Hematopoietic multipotent progenitor cell treated with erythropoietin and hydrocortisone succinate and interleukin-3 and kit ligand, for 17 days (in vitro differentiated cells): Measurements from ENCODE around the gene KCNG2.

Experiments used
- DNase-seq: peaks from one replicate; pipeline ENCODE4 v3.0.0-alpha.2; 2015; ENCODE audit warnings: low spot score

KCNG2 gene

GRCh38 chr18:79786304-79786703, 11.4 kb upstream of the KCNG2 start:
- DNase-seq: no peak

- DNase-seq: no peak
These were observed 10.8 kb upstream of the KCNG2 start for GRCh38 chr18:79786786-79787526.

DNA sequence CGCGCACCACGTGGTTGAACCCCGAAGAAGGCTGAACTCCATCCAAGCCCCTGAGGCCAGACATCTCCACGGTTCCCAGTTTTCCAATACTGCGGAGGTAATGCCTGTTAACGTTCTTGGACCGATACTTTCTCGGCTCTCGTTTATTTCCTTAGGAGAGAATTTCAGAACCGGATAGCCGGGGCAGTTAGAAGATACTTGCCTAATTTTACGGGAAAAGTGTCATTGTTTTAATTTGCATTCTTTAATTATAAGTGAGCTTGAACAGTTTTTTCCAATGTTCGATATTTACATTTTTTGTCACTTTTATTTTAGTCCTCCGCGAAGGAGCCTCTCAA, 10.2 kb upstream of the KCNG2 start:
- DNase-seq: no peak

GRCh38 chr18:79787865-79788733, 9.6 kb upstream of the KCNG2 start:
- no peak for DNase-seq

DNA sequence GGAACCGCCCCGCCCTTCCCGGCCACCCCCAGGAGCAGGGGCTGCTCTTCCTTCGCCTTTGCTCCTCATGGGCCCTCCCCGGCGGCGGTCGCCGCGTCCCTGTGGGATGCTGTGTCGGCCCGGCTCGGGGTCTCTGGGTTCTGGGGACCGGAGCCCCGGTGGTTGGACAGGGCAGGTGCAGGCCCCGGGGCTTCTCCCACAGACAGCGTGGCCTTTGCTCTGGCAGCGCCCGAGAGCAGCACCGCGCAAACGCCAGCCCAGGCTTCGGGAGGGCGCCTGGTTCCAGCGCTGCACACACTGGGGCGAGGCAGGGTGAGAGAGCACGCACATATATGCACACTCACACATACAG, 9.0 kb upstream of the KCNG2 start:
- DNase-seq: no peak

DNA sequence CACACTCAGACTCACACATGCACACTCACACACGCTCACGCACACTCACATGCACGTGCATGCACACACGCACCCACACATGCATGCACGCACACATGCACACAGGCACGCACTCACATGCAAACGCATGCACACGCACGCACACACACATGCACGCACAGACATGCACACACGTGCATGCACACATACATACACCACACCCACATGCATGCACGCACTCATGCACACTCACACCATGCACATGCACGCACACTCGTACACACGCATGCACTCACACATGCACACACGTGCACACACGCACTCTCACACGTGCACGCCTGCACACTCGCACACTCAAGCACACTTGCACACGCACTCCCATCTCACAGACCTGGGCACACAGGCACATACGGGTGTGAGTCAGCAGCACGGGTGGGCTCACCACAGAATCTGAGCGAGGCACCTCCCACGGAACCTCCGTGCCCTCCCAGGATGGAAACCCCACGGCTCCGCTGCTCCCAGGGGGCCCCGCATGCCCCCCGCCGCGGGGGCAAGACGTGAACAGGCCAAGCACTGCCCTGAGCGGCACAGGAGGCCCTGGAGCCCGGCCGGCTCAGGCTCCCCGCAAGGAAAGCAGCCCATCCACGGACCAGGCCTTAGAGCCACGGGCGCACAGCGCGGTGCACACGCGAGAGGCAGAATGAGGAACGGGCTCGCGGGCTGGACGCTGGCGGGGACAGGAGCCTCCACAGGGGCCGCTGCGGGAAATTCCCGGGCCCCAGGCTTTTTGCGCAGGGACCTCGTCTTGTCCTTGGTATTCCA, 8.4 kb upstream of the KCNG2 start:
- no peak for DNase-seq

GRCh38 chr18:79789901-79790890, 7.5 kb upstream of the KCNG2 start:
- DNase-seq: no peak

- no peak for DNase-seq
These were observed 6.5 kb upstream of the KCNG2 start for GRCh38 chr18:79790996-79791972.

- no peak for DNase-seq
These were observed 5.4 kb upstream of the KCNG2 start for GRCh38 chr18:79792096-79792987.

DNA sequence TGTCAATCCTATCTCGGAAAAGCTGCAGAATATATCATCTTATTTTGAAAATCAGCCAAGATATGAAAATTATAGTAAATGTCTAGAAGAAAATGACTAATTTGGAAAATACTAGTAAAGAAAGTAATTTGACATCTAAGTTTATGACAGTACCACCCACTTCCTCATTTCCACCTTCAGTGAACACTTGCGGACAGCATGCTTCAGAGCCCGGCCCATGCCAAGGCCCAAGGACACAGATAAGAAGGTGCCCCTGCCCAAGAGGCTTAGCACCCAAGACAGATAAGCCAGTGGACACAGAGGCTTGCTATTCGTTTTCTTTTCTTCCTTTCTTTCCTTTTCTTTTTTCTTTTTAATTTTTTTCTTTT, 4.8 kb upstream of the KCNG2 start:
- no peak for DNase-seq

- no peak for DNase-seq
These were observed 2.9 kb upstream of the KCNG2 start for GRCh38 chr18:79794846-79795245.

DNA sequence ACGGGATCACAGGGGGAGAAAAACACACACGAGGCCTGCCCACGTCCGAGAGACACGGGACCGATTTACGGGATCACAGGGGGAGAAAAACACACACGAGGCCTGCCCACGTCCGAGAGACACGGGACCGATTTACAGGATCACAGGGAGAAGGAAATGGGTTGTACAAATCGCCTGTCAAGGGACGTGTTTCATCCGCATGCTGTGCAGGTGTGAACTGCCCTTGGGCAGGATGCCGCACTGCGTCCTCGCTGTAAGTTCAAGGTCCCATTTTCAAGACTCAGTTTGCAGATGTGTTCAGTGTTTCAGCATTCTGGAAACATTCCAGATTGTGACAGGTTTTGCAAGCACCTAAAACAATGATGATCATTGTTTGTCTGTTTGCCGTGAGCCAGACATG, 2.3 kb upstream of the KCNG2 start:
- no peak for DNase-seq

DNA sequence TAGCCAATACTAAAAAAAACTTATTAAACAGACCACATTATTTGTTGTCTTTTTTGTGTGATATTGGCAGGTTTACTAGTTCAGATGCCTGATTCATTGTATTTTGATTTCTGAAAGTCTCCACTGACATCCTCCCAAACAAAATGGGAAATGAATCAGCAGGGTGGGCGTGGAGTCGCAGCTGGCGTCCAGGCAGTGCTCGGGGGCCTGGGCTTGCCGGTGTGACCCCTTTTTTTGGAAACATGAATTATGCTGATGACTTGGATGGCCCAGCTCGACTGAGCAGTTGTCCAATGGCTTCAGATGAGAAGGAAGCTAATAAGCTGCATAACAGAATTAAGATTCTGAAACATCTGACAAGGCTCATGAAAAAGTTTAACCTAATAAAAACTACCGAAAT, 1.7 kb upstream of the KCNG2 start:
- DNase-seq: no peak

- no peak for DNase-seq
These were observed 970 bp upstream of the KCNG2 start for GRCh38 chr18:79796531-79797405.

- DNase-seq: no peak
These were observed 734 bp downstream of the KCNG2 start for GRCh38 chr18:79798346-79798998.

DNA sequence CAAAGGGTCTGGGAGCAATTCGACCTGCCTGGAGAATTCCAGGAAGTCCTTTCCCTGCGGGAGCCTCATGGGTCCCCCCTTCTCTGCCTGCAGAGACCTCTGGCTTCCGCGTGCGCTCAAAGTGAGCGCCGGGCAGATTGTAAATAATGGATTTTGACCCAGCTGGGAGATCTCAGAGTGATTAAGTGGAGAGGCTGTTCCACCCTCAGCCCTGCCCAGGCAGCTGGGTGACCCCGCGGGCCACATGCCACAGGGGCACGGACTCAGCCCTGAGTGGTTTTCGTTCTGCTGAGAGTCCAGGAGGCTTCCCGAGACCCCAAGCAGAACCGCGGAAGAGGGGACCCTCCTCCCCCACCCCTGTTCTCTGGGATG, 1.2 kb downstream of the KCNG2 start:
- no peak for DNase-seq

DNA sequence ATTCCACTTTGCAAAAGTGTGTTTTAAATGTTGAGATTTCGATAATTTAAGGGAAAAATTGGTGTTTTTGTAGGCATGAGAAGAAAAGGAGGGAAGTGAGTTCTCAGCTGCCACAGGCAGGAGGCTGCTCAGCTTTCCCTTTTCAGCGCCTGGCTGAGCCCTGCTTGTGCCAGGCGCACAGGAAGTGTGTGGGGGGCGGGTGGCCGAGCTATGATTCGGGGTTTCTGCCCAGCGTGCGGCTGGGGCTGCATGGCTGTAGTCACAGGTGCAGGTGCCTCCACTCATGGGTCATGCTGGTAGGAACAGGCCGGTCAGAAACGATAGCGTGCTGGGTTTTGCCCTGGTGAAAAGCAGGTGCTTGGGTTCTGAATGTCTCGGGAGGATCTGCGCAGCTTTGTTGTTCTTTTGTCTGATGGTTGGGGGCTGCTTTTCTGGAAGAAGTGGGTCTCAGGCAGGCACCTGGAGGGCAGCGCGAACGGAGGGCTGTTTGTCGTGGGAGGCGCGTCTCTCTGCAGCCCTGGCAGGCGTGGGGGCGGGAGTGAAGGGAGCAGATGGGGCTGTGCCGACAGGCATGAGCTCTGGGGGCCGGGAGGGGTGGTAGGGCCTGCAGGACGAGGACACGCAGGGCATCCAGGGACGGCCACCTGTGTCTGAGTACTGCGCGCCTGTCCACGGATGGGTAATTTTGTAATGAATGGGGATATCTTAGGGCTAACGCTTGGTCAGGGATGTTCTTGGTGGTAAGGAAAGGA, 2.1 kb downstream of the KCNG2 start:
- DNase-seq: no peak
